Bronchial smooth muscle cell (primary cell): Measurements from ENCODE around the gene NFATC1. TPM values are rescaled to one million over a fixed set of nuclear protein-coding genes. Genes with fewer than 3 reads are reported as not detected.

ENCODE experiments used
- total RNA-seq: library from RNA; depleted of rRNA; stranded (reverse); fragments of >200 nt; gene quantifications from 2 replicates; pipeline ENCODE4 v1.2.1, GENCODE V29; 2014

The NFATC1 gene
- 2.8 and 3.1 TPM in 2 replicates for total RNA-seq

GRCh38 chr18:79395761-79396404, at the start of gene NFATC1:
Gene NFATC1, plus strand, starts transcription at chr18:79395930. Its CDS starts 295 bp downstream, at chr18:79396225.

